A673 (cell line): ENCODE measurements around the gene STARD9. TPM values are rescaled to one million over a fixed set of nuclear protein-coding genes. Genes with fewer than 3 reads are reported as not detected.

ENCODE experiments used
- BruUV-seq: library from RNA; stranded (reverse); fragments of 400-500 nt; replicated peaks from 2 replicates; lab custom pipeline; 2021; lab: Mats Ljungman, UMichigan
- CTCF ChIA-PET: fragments of 300-600 bp; sonication (Branson Sonifier 250); formaldehyde crosslinking; loops from one replicate; lab custom pipeline; 2022; ENCODE audit warnings: antibody characterized with exemption; lab: Charles Lee
- POLR2A ChIA-PET: fragments of 300-600 bp; sonication (Branson Sonifier 250); formaldehyde crosslinking; loops from one replicate; lab custom pipeline; 2022; ENCODE audit warnings: antibody characterized with exemption; ENCODE audit not compliant: low non-redundant PET; lab: Charles Lee
- DNase-seq: peaks from one replicate; pipeline ENCODE4 v3.0.0-alpha.2; 2015; ENCODE audit warnings: low spot score
- H3K27ac ChIP-seq: fragments of 200-600 bp; sonication (generic); 2 replicates; pipeline ENCODE4 v1.5.1; 2016; ENCODE audit warnings: mixed run types, low read depth, mild to moderate bottlenecking, mixed read lengths, antibody characterized with exemption, low read length; ENCODE audit not compliant: poor library complexity, severe bottlenecking
- H3K27me3 ChIP-seq: fragments of 200-600 bp; sonication (generic); replicated peaks from 2 replicates; pipeline ENCODE4 v1.6.1; 2017; ENCODE audit warnings: mixed run types, low read depth, mild to moderate bottlenecking, mixed read lengths, antibody characterized with exemption, low read length; ENCODE audit not compliant: insufficient read depth, poor library complexity
- H3K36me3 ChIP-seq: fragments of 200-600 bp; sonication (generic); 2 replicates; pipeline ENCODE4 v1.6.1; 2016; ENCODE audit warnings: mixed run types, mild to moderate bottlenecking, mixed read lengths, antibody characterized with exemption, low read length; ENCODE audit not compliant: insufficient read depth, poor library complexity, severe bottlenecking
- H3K4me1 ChIP-seq: fragments of 200-600 bp; sonication (generic); 2 replicates; pipeline ENCODE4 v1.6.1; 2017; ENCODE audit warnings: mixed run types, mild to moderate bottlenecking, mixed read lengths, antibody characterized with exemption, low read length; ENCODE audit not compliant: insufficient read depth, poor library complexity, severe bottlenecking
- H3K4me3 ChIP-seq: fragments of 200-600 bp; sonication (generic); 2 replicates; pipeline ENCODE4 v1.5.1; 2016; ENCODE audit warnings: low read depth, mixed run types, mild to moderate bottlenecking, mixed read lengths, low read length; ENCODE audit not compliant: poor library complexity, severe bottlenecking
- H3K9me3 ChIP-seq: fragments of 200-600 bp; sonication (generic); 2 replicates; pipeline ENCODE4 v1.6.1; 2016; ENCODE audit warnings: mixed run types, low read depth, mild to moderate bottlenecking, mixed read lengths, antibody characterized with exemption, low read length; ENCODE audit not compliant: poor library complexity, severe bottlenecking
- EZH2 ChIP-seq: fragments of 200-600 bp; sonication (generic); IDR thresholded peaks from 2 replicates; pipeline ENCODE4 v1.6.1; 2017; ENCODE audit warnings: borderline replicate concordance, low read depth, mild to moderate bottlenecking, mixed read lengths, antibody characterized with exemption, low read length; ENCODE audit not compliant: poor library complexity, severe bottlenecking
- intact Hi-C: fragments of 100-400 bp; cut with micrococcal nuclease; formaldehyde crosslinking; loops from one replicate; pipeline ENCODE4 v1.10.0; 2022; ENCODE audit not compliant: unreplicated experiment
- total RNA-seq: library from RNA; stranded (reverse); gene quantifications from 2 replicates; pipeline ENCODE4 v1.2.3, GENCODE V29; 2021
- TF ChIP-seq, protein P1 (sequence below): fragments of 300-800, 200-600 bp; sonication (generic); conservative IDR thresholded peaks from 2 replicates; pipeline ENCODE4 v1.5.1; 2017; ENCODE audit warnings: low read depth, mild to moderate bottlenecking, antibody characterized with exemption, low read length, moderate library complexity, mixed read lengths

The STARD9 gene
- total RNA-seq, 1 experiment from 2014 or later = 12.0 TPM

DNA sequence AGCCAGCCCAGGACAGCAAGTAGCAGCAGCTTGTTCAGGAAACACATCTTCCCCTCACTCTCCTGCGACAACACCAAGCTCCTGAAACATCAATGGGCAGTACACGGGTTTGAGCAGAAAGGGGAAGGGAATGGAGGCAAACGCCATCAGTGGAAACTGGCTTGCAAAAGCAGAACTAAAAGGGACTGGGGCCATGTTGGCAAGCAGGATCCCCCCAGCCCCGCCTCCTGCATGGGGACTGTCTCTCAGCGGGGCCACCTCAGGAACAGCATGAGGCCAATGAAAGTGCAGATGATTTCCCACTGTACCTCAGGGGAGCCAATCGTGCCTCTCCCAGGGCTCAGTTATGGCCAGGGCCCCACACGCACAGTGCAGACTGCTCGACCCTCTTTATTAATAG lies 154.7 kb downstream of the STARD9 start:
- ChIA-PET POLR2A (no interaction called here), CTCF (no interaction called here)
- peaks cover 87% of the 10 kb centered on the region for H3K36me3 ChIP-seq
- no peaks in the 10 kb centered on the region for H3K4me1 ChIP-seq
- no peak for TF ChIP-seq EZH2
- TF ChIP-seq, protein P1, sequence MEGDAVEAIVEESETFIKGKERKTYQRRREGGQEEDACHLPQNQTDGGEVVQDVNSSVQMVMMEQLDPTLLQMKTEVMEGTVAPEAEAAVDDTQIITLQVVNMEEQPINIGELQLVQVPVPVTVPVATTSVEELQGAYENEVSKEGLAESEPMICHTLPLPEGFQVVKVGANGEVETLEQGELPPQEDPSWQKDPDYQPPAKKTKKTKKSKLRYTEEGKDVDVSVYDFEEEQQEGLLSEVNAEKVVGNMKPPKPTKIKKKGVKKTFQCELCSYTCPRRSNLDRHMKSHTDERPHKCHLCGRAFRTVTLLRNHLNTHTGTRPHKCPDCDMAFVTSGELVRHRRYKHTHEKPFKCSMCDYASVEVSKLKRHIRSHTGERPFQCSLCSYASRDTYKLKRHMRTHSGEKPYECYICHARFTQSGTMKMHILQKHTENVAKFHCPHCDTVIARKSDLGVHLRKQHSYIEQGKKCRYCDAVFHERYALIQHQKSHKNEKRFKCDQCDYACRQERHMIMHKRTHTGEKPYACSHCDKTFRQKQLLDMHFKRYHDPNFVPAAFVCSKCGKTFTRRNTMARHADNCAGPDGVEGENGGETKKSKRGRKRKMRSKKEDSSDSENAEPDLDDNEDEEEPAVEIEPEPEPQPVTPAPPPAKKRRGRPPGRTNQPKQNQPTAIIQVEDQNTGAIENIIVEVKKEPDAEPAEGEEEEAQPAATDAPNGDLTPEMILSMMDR = no peak
- H3K27me3 ChIP-seq = no peaks in the 10 kb centered on the region
- no peak overlapping the region for H3K4me3 ChIP-seq
- no peak overlapping the region for H3K27ac ChIP-seq
- BruUV-seq = no TSS peak
- no peak for DNase-seq
- no peaks in the 10 kb centered on the region for H3K9me3 ChIP-seq
- intact Hi-C loops = no loop called here

- TF ChIP-seq, protein P1 = no peak
- TF ChIP-seq EZH2 = no peak
- Histone ChIP-seq H3K36me3 (peaks cover 87% of the 10 kb centered on the region), H3K9me3 (no peaks in the 10 kb centered on the region), H3K27me3 (no peaks in the 10 kb centered on the region), H3K4me3 (no peak overlapping the region), H3K4me1 (no peaks in the 10 kb centered on the region), H3K27ac (no peak overlapping the region)
- no TSS peak for BruUV-seq
- no peak for DNase-seq
- ChIA-PET POLR2A (no interaction called here), CTCF (no interaction called here)
- intact Hi-C loops = no loop called here
Measured at GRCh38 chr15:42730536-42730935, 155.1 kb downstream of the STARD9 start.

DNA sequence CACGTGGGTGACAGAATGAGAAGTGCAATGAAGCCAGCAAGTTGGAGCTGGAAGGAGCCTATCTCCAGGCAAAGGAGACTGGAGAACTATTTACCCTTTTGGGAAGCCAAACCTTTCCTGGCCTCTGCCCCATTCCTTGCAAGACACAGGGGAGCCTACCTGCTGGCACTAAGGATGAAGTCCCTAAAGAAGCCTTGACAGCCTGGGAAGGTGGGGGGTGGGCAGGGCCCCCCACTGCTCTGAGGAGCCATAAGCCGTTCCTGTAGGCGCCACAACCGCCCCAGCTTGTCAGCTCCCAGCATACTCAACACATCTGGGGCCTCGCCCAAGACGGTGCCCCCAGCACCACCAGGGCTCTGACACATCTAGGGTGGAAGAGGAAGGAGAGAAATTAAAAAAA lies 156.1 kb downstream of the STARD9 start:
- BruUV-seq = no TSS peak
- intact Hi-C loops = no loop called here
- TF ChIP-seq EZH2 = no peak
- TF ChIP-seq, protein P1 = no peak
- Histone ChIP-seq H3K9me3 (no peaks in the 10 kb centered on the region), H3K27ac (no peak overlapping the region), H3K27me3 (no peaks in the 10 kb centered on the region), H3K4me1 (peaks cover 6% of the 10 kb centered on the region), H3K36me3 (peaks cover 80% of the 10 kb centered on the region), H3K4me3 (no peak overlapping the region)
- DNase-seq = no peak
- POLR2A ChIA-PET = no interaction called here
- CTCF ChIA-PET = no interaction called here
